Transverse colon (tissue), 4 donors: Measurements from ENCODE around the gene MOAP1.

Experiments used
- CTCF ChIP-seq, 5 experiments: fragments of 200-600 bp in 3 of 5; fragments of 450-650 bp in 2 of 5; sonication (generic) in 3 of 5; IDR thresholded peaks; 1 replicate in 2 of 5; 2 replicates in 3 of 5; pipeline ENCODE4 v1.5.1; 2016 to 2017; ENCODE audit warnings: antibody characterized with exemption in 5 of 5, inconsistent platforms in 3 of 5, mild to moderate bottlenecking in 2 of 5, moderate library complexity in 1 of 5
- EP300 ChIP-seq: sonication (generic); formaldehyde crosslinking; IDR thresholded peaks from one replicate; pipeline ENCODE4 v1.6.1; 2017; ENCODE audit warnings: antibody characterized with exemption, low read depth
- POLR2A ChIP-seq: fragments of 450-650 bp; IDR thresholded peaks from one replicate; pipeline ENCODE4 v1.6.1; 2016; ENCODE audit warnings: antibody characterized with exemption, mild to moderate bottlenecking, moderate library complexity
- POLR2AphosphoS5 ChIP-seq, 3 donors: sonication (generic); formaldehyde crosslinking; IDR thresholded peaks; one replicate each; pipeline ENCODE4 v1.6.1; 2016; ENCODE audit warnings: antibody characterized with exemption in 3 of 3

GRCh38 chr14:93185349-93185720 lies 638 bp upstream of the MOAP1 start:
- TF ChIP-seq POLR2AphosphoS5 (IDR thresholded peaks at IDR 0.05): no peak
- TF ChIP-seq CTCF (IDR thresholded peaks at IDR 0.05): no peak
- TF ChIP-seq POLR2A: no peak
- no peak for TF ChIP-seq EP300
